Mononuclear cell (primary cell): ENCODE results near the gene AJAP1. TPM values are rescaled to one million over a fixed set of nuclear protein-coding genes. Genes with fewer than 3 reads are reported as not detected.
"Not testable (repeated sequence)": the region's sequence is repeated elsewhere in the genome, so short reads cannot be mapped to it uniquely, and the experiment has no call there.

ENCODE experiments used
- H3K27me3 ChIP-seq: 2 replicates; pipeline ENCODE4 v1.6.0; 2011; ENCODE audit warnings: low read length, control low read depth; ENCODE audit not compliant: insufficient read depth
- H3K4me1 ChIP-seq: 2 replicates; pipeline ENCODE4 v1.5.1; 2011; ENCODE audit warnings: mild to moderate bottlenecking, low read length, control low read depth; ENCODE audit not compliant: insufficient read depth
- H3K4me3 ChIP-seq: 2 replicates; pipeline ENCODE4 v1.5.1; 2011; ENCODE audit warnings: mild to moderate bottlenecking, low read length, moderate library complexity
- H3K9me3 ChIP-seq: 2 replicates; pipeline ENCODE4 v1.5.1; 2011; ENCODE audit warnings: low read depth, mild to moderate bottlenecking, control low read depth, low read length
- total RNA-seq: library from RNA; depleted of rRNA; stranded (reverse); fragments of >200 nt; gene quantifications from one replicate; pipeline ENCODE4 v1.2.3, GENCODE V29; 2012

AJAP1 gene, protein sequence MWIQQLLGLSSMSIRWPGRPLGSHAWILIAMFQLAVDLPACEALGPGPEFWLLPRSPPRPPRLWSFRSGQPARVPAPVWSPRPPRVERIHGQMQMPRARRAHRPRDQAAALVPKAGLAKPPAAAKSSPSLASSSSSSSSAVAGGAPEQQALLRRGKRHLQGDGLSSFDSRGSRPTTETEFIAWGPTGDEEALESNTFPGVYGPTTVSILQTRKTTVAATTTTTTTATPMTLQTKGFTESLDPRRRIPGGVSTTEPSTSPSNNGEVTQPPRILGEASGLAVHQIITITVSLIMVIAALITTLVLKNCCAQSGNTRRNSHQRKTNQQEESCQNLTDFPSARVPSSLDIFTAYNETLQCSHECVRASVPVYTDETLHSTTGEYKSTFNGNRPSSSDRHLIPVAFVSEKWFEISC
- under 0.01 TPM for total RNA-seq

DNA sequence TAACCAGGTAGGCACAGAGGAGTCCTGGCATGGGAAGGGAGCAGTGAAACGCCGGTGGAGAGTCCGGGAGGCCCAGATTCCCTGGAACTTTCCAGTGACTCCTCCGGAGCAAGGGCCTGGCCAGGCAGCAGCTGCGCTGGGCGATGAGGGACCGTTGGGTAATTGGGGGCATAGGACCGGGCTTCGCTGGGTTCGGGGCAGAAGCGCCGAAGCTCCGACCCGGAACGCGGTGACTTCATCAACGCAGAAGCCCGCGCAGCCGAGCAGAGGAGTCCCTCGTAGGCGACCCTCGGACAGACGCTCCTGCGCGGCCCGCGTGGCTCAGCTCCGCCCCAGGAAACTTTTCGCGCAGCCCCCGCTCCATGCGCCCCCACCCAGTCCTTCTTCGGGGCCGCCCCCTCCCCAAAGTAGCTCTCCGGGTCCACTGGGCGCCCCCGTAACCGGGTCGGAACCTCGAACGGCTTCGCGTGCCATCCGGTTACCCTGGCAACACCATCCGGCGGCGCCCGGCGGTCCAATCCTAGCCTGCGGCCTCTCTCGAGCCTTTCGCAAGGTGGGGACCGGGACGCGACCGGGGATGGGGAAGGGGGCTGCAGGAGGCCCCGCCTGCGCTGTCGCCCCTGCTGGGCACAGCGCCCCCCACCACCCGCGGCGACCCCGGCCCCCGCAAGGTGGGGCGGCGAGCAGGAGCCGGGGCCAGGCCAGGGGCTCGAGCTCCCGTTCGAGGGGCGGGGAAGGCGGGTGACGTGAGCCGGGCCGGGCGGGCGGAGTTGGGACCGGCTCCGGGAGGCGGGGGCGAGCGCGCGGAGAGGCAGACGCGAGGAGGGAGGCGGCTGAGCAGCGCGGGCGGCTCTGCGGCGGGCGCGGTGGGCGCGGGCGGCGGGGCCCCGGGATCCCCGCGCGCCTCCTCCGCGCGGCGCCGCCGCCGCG is at the start of gene AJAP1:
Gene AJAP1 (plus strand): TSS at position 814 of the 930 bp plus-strand sequence. CDS start 817 bp downstream, outside the sequence.
- Histone ChIP-seq H3K4me3 (no peak within 1 kb of the TSS), H3K27me3 (peaks cover 38% of the 10 kb centered on the region), H3K9me3 (no peaks in the 10 kb centered on the region), H3K4me1 (no peaks in the 10 kb centered on the region)

DNA sequence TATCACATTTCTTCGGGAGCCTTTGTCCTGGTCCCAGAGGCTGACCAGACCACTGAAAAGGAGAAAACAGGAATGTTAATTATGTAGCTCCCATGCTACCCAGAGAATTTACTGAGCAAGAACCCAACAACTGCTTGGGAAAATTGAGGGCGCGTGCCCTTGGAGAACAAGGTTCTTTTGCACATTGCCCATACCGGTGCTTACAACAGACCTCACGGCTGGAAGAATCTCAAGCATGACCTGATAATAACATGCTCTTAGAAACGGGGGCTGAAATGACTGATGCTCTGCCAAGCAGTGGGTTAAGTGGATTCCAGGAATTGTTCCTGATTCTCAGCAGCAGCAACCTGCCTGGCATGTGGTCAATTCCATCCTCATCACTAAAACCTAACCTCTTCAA is 49.3 kb upstream of the AJAP1 start:
- Histone ChIP-seq H3K27me3 (no peaks in the 10 kb centered on the region), H3K9me3 (peaks cover 4% of the 10 kb centered on the region), H3K4me3 (no peak overlapping the region), H3K4me1 (no peaks in the 10 kb centered on the region)

DNA sequence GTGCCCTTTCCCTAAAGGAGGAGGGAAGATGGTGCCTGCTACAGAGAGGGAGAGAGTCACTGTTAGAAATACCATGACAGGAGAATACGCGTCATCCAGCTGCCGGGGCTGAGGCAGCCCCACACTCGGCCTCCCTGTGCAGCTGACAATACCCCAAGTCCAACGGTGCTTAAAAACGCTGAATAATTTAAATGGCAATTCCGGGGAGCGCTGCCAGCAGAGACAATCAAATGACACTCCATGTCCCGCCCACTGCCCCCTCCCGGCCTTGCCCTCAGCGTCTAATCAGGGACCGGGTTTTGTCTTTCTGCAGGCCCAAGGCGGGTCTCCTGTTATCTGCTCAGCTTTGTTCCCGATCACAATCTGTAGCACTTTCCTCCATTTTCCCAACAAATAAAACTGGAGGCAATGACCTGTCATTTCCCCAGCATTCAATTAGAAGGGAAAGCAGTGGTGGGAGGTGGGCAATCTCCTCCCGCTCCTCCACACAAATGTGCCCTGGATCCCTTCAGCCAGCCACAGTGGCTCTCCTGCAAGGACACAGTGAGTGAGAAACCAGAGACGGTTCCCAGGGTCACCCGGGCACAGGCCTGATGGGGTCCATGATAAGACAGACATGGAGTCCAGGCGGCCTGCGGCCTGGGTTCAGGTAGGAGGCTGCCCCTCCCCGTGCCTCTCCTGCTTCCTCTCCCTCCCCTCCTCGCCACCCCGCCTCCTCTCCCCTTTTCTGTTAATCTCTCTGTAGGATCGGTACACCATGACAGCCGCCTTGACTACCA is 42.7 kb upstream of the AJAP1 start:
- H3K27me3 ChIP-seq = no peaks in the 10 kb centered on the region
- H3K4me1 ChIP-seq = no peaks in the 10 kb centered on the region
- no peak overlapping the region for H3K4me3 ChIP-seq
- peaks cover 4% of the 10 kb centered on the region for H3K9me3 ChIP-seq

GRCh38 chr1:4612991-4613390 is 41.4 kb upstream of the AJAP1 start:
- Histone ChIP-seq H3K4me3 (no peak overlapping the region), H3K27me3 (no peaks in the 10 kb centered on the region), H3K4me1 (no peaks in the 10 kb centered on the region), H3K9me3 (peaks cover 4% of the 10 kb centered on the region)

DNA sequence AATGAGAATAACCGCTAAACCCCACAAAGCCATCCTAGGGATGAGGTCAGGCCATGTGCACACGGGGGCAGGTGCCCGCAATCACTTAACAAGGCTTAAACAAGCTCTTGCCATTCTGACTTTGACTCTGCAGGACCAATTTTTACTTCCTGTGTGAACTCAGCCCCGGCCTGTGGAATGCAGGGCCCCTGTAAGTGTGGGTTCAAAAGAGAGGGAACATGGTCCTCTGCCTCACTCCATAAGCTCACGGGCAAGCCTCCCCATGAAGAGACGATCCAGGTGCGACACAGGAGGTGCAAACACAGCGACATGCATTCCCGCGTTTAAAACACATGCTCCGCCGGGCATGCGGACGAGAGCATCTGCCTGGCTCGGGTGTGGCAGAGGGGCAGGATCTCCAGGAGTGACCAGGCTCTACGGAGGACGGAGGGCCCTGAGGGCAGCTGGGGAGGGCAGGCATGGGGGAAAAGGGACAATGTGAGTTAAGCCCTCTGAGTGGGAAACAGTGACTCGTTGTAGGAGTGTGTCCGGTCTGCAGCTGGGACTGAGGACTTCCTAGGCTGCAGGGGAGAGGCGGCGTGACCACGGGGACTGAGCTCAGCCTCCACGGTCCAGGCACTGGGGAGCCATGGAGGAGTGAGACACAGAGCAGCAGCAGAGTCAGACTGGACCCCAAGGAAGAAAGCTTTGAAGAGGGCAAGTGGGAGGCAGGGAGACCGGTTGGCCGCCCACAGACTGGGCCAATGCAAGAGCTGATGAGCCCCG is 40.6 kb upstream of the AJAP1 start:
- no peaks in the 10 kb centered on the region for H3K27me3 ChIP-seq

GRCh38 chr1:4614371-4615137 is 39.9 kb upstream of the AJAP1 start:
- Histone ChIP-seq H3K27me3 (no peaks in the 10 kb centered on the region), H3K4me3 (no peak overlapping the region), H3K4me1 (no peaks in the 10 kb centered on the region), H3K9me3 (peaks cover 4% of the 10 kb centered on the region)

More for the DNA sequence above, 40.6 kb upstream of the AJAP1 start:
- Histone ChIP-seq H3K9me3 (peaks cover 4% of the 10 kb centered on the region), H3K4me3 (no peak overlapping the region), H3K4me1 (no peaks in the 10 kb centered on the region)

DNA sequence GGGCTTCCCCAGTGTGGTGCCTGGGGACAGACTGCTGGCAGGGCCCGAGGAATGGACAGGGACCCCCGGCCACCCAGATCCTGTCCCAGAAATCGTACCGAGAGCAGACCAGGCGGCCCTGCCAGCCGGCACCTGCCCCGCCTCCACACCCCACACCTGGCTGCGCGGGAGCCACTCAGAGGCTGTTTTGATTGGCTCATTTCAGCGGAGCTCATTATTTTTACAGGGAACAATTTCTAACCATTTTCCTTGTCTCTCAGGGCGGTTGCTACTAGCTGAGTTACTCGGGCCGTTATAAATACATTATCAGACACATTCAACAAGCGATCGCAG is 39.3 kb upstream of the AJAP1 start:
- peaks cover under 1% of the 10 kb centered on the region for H3K9me3 ChIP-seq
- no peaks in the 10 kb centered on the region for H3K4me1 ChIP-seq
- H3K27me3 ChIP-seq = no peaks in the 10 kb centered on the region
- no peak overlapping the region for H3K4me3 ChIP-seq

GRCh38 chr1:4615501-4615900 is 38.9 kb upstream of the AJAP1 start:
- H3K9me3 ChIP-seq = no peaks in the 10 kb centered on the region
- H3K4me3 ChIP-seq = no peak overlapping the region
- no peaks in the 10 kb centered on the region for H3K4me1 ChIP-seq
- no peaks in the 10 kb centered on the region for H3K27me3 ChIP-seq

- Histone ChIP-seq H3K4me3 (no peak overlapping the region), H3K9me3 (no peaks in the 10 kb centered on the region), H3K4me1 (no peaks in the 10 kb centered on the region), H3K27me3 (no peaks in the 10 kb centered on the region)
These were observed 37.5 kb upstream of the AJAP1 start for GRCh38 chr1:4616831-4617465.

DNA sequence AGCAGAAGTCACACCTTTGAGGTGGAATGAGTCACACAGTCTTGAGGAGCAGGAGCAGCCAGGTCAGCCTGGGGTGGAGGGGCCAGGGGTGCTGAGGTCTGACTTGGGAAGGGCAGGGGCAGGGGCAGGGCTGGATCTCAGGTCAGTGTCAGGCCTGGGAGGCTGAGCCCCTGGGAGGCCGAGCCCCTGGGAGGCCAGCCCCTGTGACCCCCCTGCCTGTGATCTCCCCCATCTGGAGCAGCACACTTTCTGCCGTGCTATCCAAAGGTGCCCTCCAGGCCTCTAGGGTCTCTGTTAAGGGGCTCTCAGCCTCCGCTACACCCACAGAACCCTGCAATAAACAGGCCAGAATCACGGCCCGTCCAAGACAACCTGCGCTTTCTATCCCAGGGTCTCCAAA is 36.9 kb upstream of the AJAP1 start:
- no peaks in the 10 kb centered on the region for H3K4me1 ChIP-seq
- H3K4me3 ChIP-seq = no peak overlapping the region
- no peaks in the 10 kb centered on the region for H3K27me3 ChIP-seq
- no peaks in the 10 kb centered on the region for H3K9me3 ChIP-seq

DNA sequence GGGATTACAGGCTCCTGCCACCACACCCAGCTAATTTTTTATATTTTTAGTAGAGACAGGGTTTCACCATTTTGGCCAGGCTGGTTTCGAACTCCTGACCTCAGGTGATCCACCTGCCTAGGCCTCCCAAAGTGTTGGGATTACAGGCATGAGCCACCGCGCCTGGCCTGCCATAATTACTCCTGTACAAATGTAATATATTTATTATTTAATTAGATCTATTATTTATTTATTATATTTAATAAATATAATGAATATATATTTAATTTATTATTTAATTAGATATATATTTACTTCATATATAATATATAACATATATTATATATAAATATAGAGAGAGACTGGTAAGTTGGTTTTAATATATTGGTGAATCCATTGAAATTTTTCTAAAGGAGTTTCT is 35.6 kb upstream of the AJAP1 start:
- H3K4me3 ChIP-seq, H3K4me1 ChIP-seq, H3K27me3 ChIP-seq, H3K9me3 ChIP-seq: not testable (repeated sequence)

DNA sequence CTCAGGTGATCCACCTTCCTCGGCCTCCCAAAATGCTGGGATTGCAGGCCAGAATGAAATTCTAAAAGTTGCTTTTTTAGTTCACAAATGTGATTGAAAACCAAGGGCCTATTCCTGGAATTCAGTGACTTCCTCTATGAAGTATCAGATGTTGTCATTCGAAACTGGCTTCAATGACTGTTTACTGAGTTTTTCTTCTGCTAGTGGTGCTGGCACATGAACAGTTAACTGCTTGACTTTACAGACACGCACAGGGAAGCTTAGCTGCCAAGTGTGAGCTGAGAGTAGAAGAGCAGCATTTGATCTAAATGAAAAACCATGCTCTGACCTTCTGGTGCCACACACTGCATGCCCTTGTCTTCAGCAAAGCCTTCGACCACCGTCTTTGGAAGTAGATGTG is 32.8 kb upstream of the AJAP1 start:
- Histone ChIP-seq H3K27me3 (no peaks in the 10 kb centered on the region), H3K9me3 (no peaks in the 10 kb centered on the region), H3K4me3 (no peak overlapping the region), H3K4me1 (no peaks in the 10 kb centered on the region)

DNA sequence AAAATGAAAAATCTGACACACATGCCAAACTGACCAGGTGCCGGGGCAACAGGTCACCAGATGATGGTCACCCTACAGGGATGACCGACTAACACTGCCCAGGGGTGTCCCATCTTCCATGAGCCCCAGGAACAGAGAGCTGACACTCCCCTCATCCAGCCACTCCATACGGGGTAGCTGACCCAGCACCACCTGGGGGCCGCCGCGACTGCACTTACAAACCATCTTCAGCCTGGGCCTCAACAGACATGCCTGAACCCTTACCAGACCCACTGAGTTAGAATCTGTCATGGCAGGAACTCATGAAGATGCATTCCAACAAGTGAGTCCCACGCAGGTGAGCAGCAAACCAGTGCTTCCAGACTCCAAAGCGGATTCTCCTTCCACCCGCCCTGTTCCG is 31.6 kb upstream of the AJAP1 start:
- Histone ChIP-seq H3K27me3 (no peaks in the 10 kb centered on the region), H3K9me3 (no peaks in the 10 kb centered on the region), H3K4me1 (no peaks in the 10 kb centered on the region), H3K4me3 (no peak overlapping the region)
